Astrocyte of the cerebellum (primary cell): Measurements from ENCODE around the gene ELP4.

Experiments
- DNase-seq: peaks from one replicate; pipeline ENCODE4 v3.0.0-alpha.2; 2011; ENCODE audit warnings: low read depth
- H3K4me3 ChIP-seq: 2 replicates; pipeline ENCODE4 v1.5.1; 2011; ENCODE audit warnings: mild to moderate bottlenecking, low read depth, low read length, moderate library complexity
- in situ Hi-C: cut with HindIII; loops from 2 replicates; pipeline ENCODE4 v1.10.0; 2017; ENCODE audit warnings: low sequenced_read_pairs
- TF ChIP-seq, protein P1 (sequence below): IDR thresholded peaks from 2 replicates; pipeline ENCODE4 v1.5.1; 2012; ENCODE audit warnings: low read length, low read depth, moderate library complexity, mild to moderate bottlenecking; ENCODE audit errors: missing control alignments

ELP4 gene

DNA sequence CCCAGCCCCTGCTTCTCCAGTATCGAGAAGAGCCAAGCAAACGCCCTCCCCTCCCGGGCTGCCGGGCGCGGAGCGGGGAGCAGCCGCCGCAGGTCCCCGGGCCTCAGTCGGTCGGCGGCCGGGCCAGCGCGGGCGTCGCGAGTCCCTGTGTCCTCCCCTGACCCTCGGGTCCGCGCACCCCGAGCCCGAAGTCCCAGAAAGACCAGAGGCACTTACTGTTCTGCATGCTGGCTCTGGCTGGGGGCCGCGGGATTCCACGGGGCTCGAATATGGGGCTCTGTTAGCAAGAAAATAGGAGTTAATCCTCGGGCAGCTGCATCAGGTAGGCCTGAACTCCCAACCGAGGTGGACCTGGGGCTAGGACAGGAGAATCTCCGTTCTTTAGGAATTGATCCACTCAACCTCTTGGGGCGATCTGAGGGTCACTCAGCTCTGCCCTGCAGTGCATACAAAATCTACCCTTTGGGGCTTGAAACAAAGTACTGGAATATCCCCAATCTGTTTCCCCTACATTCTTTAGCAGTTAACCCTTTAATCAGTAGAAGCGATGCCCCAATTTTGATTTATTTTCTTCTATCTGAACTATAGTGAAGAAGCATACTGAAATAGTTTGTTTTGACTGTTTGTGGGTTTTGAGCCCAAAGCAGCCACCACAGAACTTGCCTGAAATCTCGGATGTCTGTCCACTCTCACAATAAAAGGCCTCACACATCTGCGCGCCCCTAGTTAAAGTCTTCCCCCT, 296.8 kb downstream of the ELP4 start:
- DNase-seq: no peak
- TF ChIP-seq, protein P1, sequence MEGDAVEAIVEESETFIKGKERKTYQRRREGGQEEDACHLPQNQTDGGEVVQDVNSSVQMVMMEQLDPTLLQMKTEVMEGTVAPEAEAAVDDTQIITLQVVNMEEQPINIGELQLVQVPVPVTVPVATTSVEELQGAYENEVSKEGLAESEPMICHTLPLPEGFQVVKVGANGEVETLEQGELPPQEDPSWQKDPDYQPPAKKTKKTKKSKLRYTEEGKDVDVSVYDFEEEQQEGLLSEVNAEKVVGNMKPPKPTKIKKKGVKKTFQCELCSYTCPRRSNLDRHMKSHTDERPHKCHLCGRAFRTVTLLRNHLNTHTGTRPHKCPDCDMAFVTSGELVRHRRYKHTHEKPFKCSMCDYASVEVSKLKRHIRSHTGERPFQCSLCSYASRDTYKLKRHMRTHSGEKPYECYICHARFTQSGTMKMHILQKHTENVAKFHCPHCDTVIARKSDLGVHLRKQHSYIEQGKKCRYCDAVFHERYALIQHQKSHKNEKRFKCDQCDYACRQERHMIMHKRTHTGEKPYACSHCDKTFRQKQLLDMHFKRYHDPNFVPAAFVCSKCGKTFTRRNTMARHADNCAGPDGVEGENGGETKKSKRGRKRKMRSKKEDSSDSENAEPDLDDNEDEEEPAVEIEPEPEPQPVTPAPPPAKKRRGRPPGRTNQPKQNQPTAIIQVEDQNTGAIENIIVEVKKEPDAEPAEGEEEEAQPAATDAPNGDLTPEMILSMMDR: no peak
- in situ Hi-C loops: no loop called here
- H3K4me3 ChIP-seq: peak overlapping the region; percentile 89

DNA sequence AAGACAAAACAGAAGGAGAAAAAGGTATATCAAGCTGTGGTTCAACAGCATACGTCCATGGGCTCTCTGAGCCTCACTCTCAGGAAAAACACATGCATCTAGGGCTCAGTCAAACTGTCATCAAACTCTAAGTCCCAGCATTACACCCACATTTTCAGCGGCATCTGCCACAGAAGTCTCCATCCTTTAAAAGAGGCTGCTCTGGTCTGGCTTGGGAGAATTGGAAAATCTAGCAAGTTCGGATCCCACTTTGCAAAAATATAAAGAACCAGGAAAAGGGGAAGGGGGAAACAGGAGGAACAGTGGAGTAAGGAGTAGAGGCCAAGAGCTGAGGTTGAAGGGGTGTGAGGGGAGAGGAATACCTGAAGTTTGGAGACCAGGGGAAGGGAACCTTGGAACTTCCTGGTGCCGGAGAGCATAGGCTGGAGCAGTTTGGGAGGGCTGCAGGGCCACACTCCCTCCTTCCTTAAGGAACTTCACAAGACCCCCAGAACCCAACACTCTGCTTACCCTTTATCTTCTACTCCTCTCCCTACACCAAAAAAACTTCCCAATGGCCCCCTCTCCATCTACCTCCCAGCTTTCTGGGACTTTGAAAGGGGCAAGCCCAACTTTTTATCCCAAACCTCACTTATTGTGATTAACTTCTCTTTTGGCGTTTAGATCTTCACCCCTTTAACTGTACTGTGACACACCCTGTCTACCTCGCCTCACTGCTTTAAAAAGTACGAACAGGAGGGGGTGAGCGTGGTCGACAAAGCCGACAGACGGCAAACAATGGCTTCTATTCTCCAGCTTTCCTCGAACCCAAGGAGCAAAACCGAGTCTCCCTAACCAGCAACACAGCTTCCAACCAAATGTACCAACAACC, 297.6 kb downstream of the ELP4 start:
- no peak for DNase-seq
- in situ Hi-C loops: no loop called here
- TF ChIP-seq, protein P1: no peak
- peak overlapping the region; percentile 89 for H3K4me3 ChIP-seq

DNA sequence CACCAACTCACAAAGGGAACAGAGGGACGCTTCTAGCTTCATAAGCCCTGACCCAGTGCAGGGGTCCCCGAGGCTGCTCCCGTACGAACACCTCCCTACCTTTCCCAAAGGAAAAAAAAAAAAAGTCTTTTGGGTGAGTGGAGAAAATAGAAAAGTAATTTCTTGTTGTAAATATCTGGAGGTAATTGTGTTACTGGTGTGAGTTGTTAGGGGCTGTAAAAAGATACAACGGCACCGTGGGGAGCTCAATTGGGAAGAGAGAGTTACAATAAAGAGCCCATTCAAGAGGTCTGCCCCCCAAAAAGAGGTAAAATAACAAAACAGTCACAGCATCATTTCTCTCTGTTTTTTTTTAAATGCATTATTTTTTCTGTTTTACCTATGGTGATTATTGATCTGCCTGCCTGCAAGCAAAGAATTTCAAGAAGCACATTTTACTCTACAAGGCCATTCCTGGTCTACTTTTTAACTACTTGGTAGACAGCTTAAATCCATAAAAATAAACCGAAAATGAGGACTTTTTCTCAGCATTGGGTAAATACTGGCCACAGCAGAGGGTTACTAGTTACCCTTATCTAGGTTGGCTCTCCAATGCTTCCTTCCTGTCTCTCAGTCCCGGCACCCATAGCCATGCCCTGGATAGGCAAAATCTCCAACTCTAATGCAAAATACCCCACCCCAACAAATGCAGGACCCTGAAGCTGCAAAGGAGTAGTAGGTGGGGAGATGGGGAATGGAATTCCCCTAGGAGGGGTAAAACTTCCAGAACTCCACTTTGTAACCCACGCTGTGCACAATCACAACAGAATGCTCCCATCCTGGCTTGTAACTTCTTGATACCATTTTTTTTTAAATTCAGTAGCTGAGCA, 298.5 kb downstream of the ELP4 start:
- TF ChIP-seq, protein P1: no peak
- peak overlapping the region; percentile 89 for H3K4me3 ChIP-seq
- in situ Hi-C loops: no loop called here
- DNase-seq: no peak

DNA sequence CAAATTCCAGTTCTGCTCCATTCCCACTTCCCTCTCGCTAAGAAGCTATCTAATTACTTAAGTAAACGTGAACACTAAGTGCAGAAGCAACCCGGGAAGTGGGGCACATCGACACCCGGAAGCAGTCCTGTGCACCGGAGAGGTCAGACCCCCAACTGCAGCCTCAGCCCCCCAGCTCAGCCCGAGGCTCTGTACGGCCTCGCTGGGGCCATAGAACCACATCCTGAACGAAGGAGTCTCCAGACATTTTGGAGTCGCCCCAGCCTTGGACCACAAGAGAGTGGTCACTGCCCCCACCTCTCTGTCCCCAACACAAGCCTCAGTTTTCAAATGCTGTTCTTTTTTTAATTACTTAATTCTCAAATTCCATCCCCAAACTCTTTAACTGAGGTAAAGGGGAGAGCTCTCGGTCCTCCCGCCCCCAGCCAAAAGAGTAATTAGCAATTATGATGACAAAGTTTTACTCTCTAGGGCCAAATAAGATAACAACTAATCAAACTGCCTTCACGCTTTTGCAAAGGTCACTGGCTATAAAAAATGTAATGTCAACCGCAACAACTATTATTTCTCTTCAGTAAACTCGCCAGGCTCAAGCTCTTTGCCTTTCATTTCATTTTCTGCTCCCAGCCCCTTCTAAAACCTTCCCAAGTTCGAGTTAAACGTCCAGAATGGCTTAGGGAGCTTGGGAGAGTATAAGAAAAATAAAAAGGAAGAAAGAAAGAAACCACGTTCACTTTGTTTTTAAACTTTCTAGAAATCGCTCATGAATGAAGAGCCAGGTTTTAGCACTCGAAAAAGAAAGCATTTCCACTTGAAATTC, 299.4 kb downstream of the ELP4 start:
- no peak for DNase-seq
- peak overlapping the region; percentile 89 for H3K4me3 ChIP-seq
- in situ Hi-C loops: no loop called here
- TF ChIP-seq, protein P1: no peak

DNA sequence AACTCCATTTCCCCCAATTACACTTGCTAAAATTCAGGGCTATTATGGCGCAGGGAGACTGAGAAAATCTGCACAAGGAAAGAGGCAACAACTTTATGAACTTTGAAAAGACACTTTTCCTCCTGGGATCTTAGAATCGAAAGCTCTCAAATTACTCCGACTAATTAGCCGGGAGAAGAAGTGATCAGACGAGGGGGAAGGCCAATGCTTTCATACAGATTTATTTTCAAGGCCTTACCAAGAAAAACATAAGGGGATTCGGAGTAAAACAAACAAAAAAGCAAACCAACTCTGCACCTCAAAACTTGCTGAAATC, 299.9 kb downstream of the ELP4 start:
- TF ChIP-seq, protein P1: no peak
- peak overlapping the region; percentile 89 for H3K4me3 ChIP-seq
- no peak for DNase-seq
- in situ Hi-C loops: no loop called here
